ENCODE measurements around the gene BUD31. TPM values are rescaled to one million over a fixed set of nuclear protein-coding genes. Genes with fewer than 3 reads are reported as not detected.

The BUD31 gene
- total RNA-seq, 1 experiment from 2014 or later = 104 TPM

GRCh38 chr7:99363286-99363685 is 45.5 kb upstream of the BUD31 start:
- no peaks in the 10 kb centered on the region for H3K27me3 Mint-ChIP-seq (ENCODE audit: low read depth)
- H3K56ac ChIP-seq (ENCODE audit: insufficient read length, low read depth, low read length) = no peak overlapping the region
- no peak overlapping the region for H4K5ac ChIP-seq (ENCODE audit: insufficient read length, low read depth, low read length)
- H2AFZ ChIP-seq (ENCODE audit: low read length) = no peak overlapping the region
- no peak overlapping the region for H4K91ac ChIP-seq (ENCODE audit: insufficient read length, low read depth, low read length)
- no peak overlapping the region for H3T11ph ChIP-seq (ENCODE audit: low read length)
- no peak overlapping the region for H2BK20ac ChIP-seq (ENCODE audit: low read depth, low read length, poor library complexity, severe bottlenecking)
- no peak for DNase-seq
- H3K9me3 ChIP-seq (ENCODE audit: control insufficient read depth, low read depth, low read length) = no peaks in the 10 kb centered on the region
- no peaks in the 10 kb centered on the region for H3K79me1 ChIP-seq (ENCODE audit: insufficient read depth, low read depth, low read length, poor library complexity, severe bottlenecking)
- H2BK15ac ChIP-seq (ENCODE audit: low read depth, low read length) = no peak overlapping the region
- no peak overlapping the region for H3K4me2 ChIP-seq (ENCODE audit: insufficient read depth, insufficient read length, low read length)
- H3K9me3 Mint-ChIP-seq = no peaks in the 10 kb centered on the region
- no CpG with 5 or more reads among the region's 5 CpGs for WGBS (ENCODE audit: extremely low coverage, insufficient read length, low lambda C conversion rate)
- H3K23me2 ChIP-seq (ENCODE audit: insufficient read length, low read depth, low read length, poor library complexity, severe bottlenecking) = no peaks in the 10 kb centered on the region
- no peak overlapping the region for H3K23ac ChIP-seq (ENCODE audit: insufficient read length, low read depth, low read length)
- no peak overlapping the region for H2AK5ac ChIP-seq (ENCODE audit: insufficient read length, low read length)
- H2BK12ac ChIP-seq (ENCODE audit: insufficient read length, low read depth, low read length) = no peak overlapping the region
- no peaks in the 10 kb centered on the region for H4K20me1 ChIP-seq (ENCODE audit: control insufficient read depth, insufficient read depth, insufficient read length)
- H3K4me1 ChIP-seq (ENCODE audit: insufficient read depth, low read length) = peaks cover 3% of the 10 kb centered on the region; the same call in 1 of the 2 replicates
- H3K9ac ChIP-seq (ENCODE audit: extremely low read depth, insufficient read length, low read length) = no peak overlapping the region
- no peak overlapping the region for H3K14ac ChIP-seq (ENCODE audit: insufficient read depth, low read length)
- no peak for TF ChIP-seq CTCF (conservative IDR thresholded peaks at IDR 0.05)
- peaks cover 10 to 19% of the 10 kb centered on the region in 2 experiments for H3K4me1 Mint-ChIP-seq
- no peak overlapping the region for H3K4ac ChIP-seq (ENCODE audit: low read depth, low read length)
- no peak overlapping the region for H4K8ac ChIP-seq (replicated peaks; ENCODE audit: insufficient read length, low read depth, low read length)
- H3K27ac ChIP-seq (ENCODE audit: insufficient read length, low read depth, low read length) = no peak overlapping the region
- peaks cover 17 to 76% (median 59%) of the 10 kb centered on the region in 3 experiments; a peak in 6 of 7 replicates for H3K36me3 Mint-ChIP-seq (ENCODE audit: insufficient read depth in 1 of 3, low read depth in 3 of 3)
- no peak overlapping the region for H3K4me3 Mint-ChIP-seq
- no peak overlapping the region for H2BK120ac ChIP-seq (ENCODE audit: low read depth, low read length, poor library complexity, severe bottlenecking)
- no peaks in the 10 kb centered on the region for H3K27me3 ChIP-seq (ENCODE audit: insufficient read depth, low read length)
- no peaks in the 10 kb centered on the region for H3K79me2 ChIP-seq (ENCODE audit: insufficient read depth, low read length)
- no peak overlapping the region for H2BK5ac ChIP-seq (ENCODE audit: insufficient read length, low read length)
- H3K18ac ChIP-seq (ENCODE audit: insufficient read length, low read depth, low read length) = no peak overlapping the region
- no peak overlapping the region for H3K27ac Mint-ChIP-seq

Data from H9 (cell line).